GM12878 (cell line): ENCODE data around the gene IFRD2. TPM values are rescaled to one million over a fixed set of nuclear protein-coding genes. Genes with fewer than 3 reads are reported as not detected.

ENCODE experiments used
- ATAC-seq: fragments of 200-7000 bp; cut with Tn5 transposase; 3 replicates; pipeline ENCODE4 v1.9.1; 2020; ENCODE audit warnings: mild to moderate bottlenecking, moderate library complexity
- BruUV-seq: library from RNA; stranded (reverse); fragments of 400-500 nt; replicated peaks from 2 replicates; lab custom pipeline; 2021; lab: Mats Ljungman, UMichigan
- CTCF ChIA-PET: fragments of 300-600 bp; sonication (Branson Sonifier 250); formaldehyde crosslinking; extraction: SDS; loops from one replicate; lab custom pipeline; 2021; ENCODE audit warnings: inconsistent platforms; lab: Yijun Ruan, JAX
- POLR2A ChIA-PET: fragments of 350-600 bp; formaldehyde crosslinking; extraction: SDS; loops from one replicate; lab custom pipeline; 2021; ENCODE audit warnings: inconsistent platforms; lab: Charles Lee
- RAD21 ChIA-PET: fragments of 300-600 bp; sonication (Branson Sonifier 250); formaldehyde crosslinking; loops from one replicate; lab custom pipeline; 2023; ENCODE audit warnings: antibody characterized with exemption; ENCODE audit not compliant: unreplicated experiment; lab: Charles Lee
- SMC1A ChIA-PET: fragments of 300-600 bp; sonication (Branson Sonifier 250); formaldehyde crosslinking; loops from one replicate; lab custom pipeline; 2023; ENCODE audit not compliant: unreplicated experiment, uncharacterized antibody; lab: Charles Lee
- DNase-seq: peaks from one replicate; pipeline ENCODE4 v3.0.0-alpha.2; 2011; ENCODE audit warnings: low read depth, low spot score
- FAIRE-seq: peaks from 3 replicates; lab custom pipeline; 2011; peaks lifted over from hg19 to GRCh38; lab: Jason Lieb, UNC
- H2AFZ ChIP-seq: 2 replicates; pipeline ENCODE4 v1.6.0; 2011; ENCODE audit warnings: low read depth, low read length, control low read depth; ENCODE audit not compliant: control insufficient read depth
- H3K27ac ChIP-seq: 2 replicates; pipeline ENCODE4 v1.5.1; 2011; ENCODE audit warnings: control low read depth; ENCODE audit not compliant: control insufficient read depth, insufficient read depth
- H3K27me3 ChIP-seq, 2 experiments: replicated peaks in 1 of 2; 2 replicates each; pipeline versions ENCODE4 v1.6.0 to v1.6.1; 2011; ENCODE audit warnings: low read length in 1 of 2; ENCODE audit not compliant: control insufficient read depth in 2 of 2, insufficient read depth in 2 of 2
- H3K36me3 ChIP-seq, 2 experiments: 2 replicates each; pipeline ENCODE4 v1.5.1; 2011; ENCODE audit warnings: low read length in 1 of 2; ENCODE audit not compliant: control insufficient read depth in 2 of 2, insufficient read depth in 2 of 2
- H3K4me1 ChIP-seq: 2 replicates; pipeline ENCODE4 v1.6.1; 2011; ENCODE audit warnings: mild to moderate bottlenecking, low read length, moderate library complexity, mixed read lengths; ENCODE audit not compliant: control insufficient read depth, insufficient read depth
- H3K4me2 ChIP-seq: 2 replicates; pipeline ENCODE4 v1.6.0; 2011; ENCODE audit warnings: control low read depth; ENCODE audit not compliant: control insufficient read depth, insufficient read depth
- H3K4me3 ChIP-seq: fragments of 200-600 bp; sonication (generic); 2 replicates; pipeline ENCODE4 v1.5.1; 2016
- H3K79me2 ChIP-seq: 2 replicates; pipeline ENCODE4 v1.6.0; 2011; ENCODE audit warnings: low read length; ENCODE audit not compliant: control insufficient read depth, insufficient read depth
- H3K9ac ChIP-seq: 2 replicates; pipeline ENCODE4 v1.8.0; 2011; ENCODE audit warnings: low read length, control low read depth, mixed read lengths; ENCODE audit not compliant: control insufficient read depth, insufficient read depth
- H3K9me3 ChIP-seq: replicated peaks from 3 replicates; pipeline ENCODE4 v1.5.1; 2011; ENCODE audit warnings: mild to moderate bottlenecking, low read length; ENCODE audit not compliant: control insufficient read depth, insufficient read depth
- H4K20me1 ChIP-seq: 2 replicates; pipeline ENCODE4 v1.6.0; 2011; ENCODE audit not compliant: control insufficient read depth, insufficient read depth
- CEBPZ ChIP-seq: fragments of 150-350 bp; IDR thresholded peaks from 2 replicates; pipeline ENCODE4 v1.6.1; 2016; ENCODE audit warnings: low read depth, low read length
- CHD2 ChIP-seq: IDR thresholded peaks from 2 replicates; pipeline ENCODE4 v1.6.1; 2011; ENCODE audit warnings: low read depth, low read length, improper control_type of control experiment, borderline replicate concordance
- EZH2 ChIP-seq: IDR thresholded peaks from 2 replicates; pipeline ENCODE4 v1.6.1; 2012; ENCODE audit warnings: low read depth, mild to moderate bottlenecking, control low read depth, inconsistent platforms, low read length, borderline replicate concordance; ENCODE audit not compliant: control insufficient read depth
- FOS ChIP-seq: IDR thresholded peaks from 3 replicates; pipeline ENCODE4 v1.6.1; 2011; ENCODE audit warnings: borderline replicate concordance; ENCODE audit not compliant: insufficient read length; ENCODE audit errors: extremely low read depth
- HDGF ChIP-seq: fragments of 450-650 bp; IDR thresholded peaks from 2 replicates; pipeline ENCODE4 v1.6.1; 2016; ENCODE audit warnings: antibody characterized with exemption
- HSF1 ChIP-seq: fragments of 150-350 bp; IDR thresholded peaks from 2 replicates; pipeline ENCODE4 v1.6.1; 2014; ENCODE audit warnings: mild to moderate bottlenecking, low read depth, low read length
- IKZF2 ChIP-seq, 2 experiments: fragments of 450-650 bp; IDR thresholded peaks; 2 replicates each; pipeline ENCODE4 v1.6.1; 2017; ENCODE audit warnings: mild to moderate bottlenecking in 2 of 2, moderate library complexity in 2 of 2
- IRF4 ChIP-seq: IDR thresholded peaks from 2 replicates; pipeline ENCODE4 v1.6.1; 2011; ENCODE audit warnings: low read depth, low read length
- LARP7 ChIP-seq: fragments of 450-650 bp; IDR thresholded peaks from 2 replicates; pipeline ENCODE4 v1.6.1; 2017; ENCODE audit warnings: mild to moderate bottlenecking
- MYB ChIP-seq: fragments of 150-350 bp; IDR thresholded peaks from 2 replicates; pipeline ENCODE4 v1.6.1; 2014; ENCODE audit warnings: mild to moderate bottlenecking, low read depth, low read length, borderline replicate concordance
- MYC ChIP-seq: IDR thresholded peaks from 2 replicates; pipeline ENCODE4 v1.6.1; 2011; ENCODE audit warnings: mild to moderate bottlenecking, low read length, moderate library complexity, inconsistent platforms; ENCODE audit not compliant: insufficient read depth, insufficient replicate concordance, insufficient read length, severe bottlenecking
- NFYA ChIP-seq: IDR thresholded peaks from 2 replicates; pipeline ENCODE4 v1.6.1; 2011; ENCODE audit warnings: low read depth, mild to moderate bottlenecking, low read length, improper control_type of control experiment, borderline replicate concordance
- POLR2AphosphoS2 ChIP-seq: IDR thresholded peaks from 2 replicates; pipeline ENCODE4 v1.6.1; 2011; ENCODE audit warnings: low read depth, mild to moderate bottlenecking, low read length, improper control_type of control experiment, moderate library complexity
- SUZ12 ChIP-seq: fragments of 200-600 bp; sonication (generic); IDR thresholded peaks from one replicate; pipeline ENCODE4 v1.6.1; 2018; ENCODE audit warnings: antibody characterized with exemption, mild to moderate bottlenecking; ENCODE audit not compliant: unreplicated experiment
- ZBED1 ChIP-seq: IDR thresholded peaks from 2 replicates; pipeline ENCODE4 v1.6.1; 2016; ENCODE audit warnings: borderline replicate concordance
- WGBS: methylation state at CpG from one replicate; pipeline ENCODE4 v1.1.6; 2016; ENCODE audit warnings: low lambda C conversion rate; ENCODE audit not compliant: insufficient replicate concordance, insufficient coverage; ENCODE audit errors: missing lambda C conversion rate; 5-methylcytosine and 5-hydroxymethylcytosine counted together
- in situ Hi-C: fragments of 300-500 bp; cut with MboI; formaldehyde crosslinking; loops from 9 replicates; pipeline ENCODE4 v1.14.3; 2018; ENCODE audit warnings: mixed read lengths
- intact Hi-C: fragments of 100-400 bp; cut with micrococcal nuclease; formaldehyde crosslinking; loops from one replicate; pipeline ENCODE4 v1.14.2; 2022; ENCODE audit not compliant: unreplicated experiment
- polyA plus RNA-seq, 11 experiments: library from polyadenylated mRNA; depleted of rRNA in 4 of 11; unstranded in 6 of 11; stranded (reverse) in 5 of 11; fragments of >200 nt; fragmentation: Nextera tagmentation in 4 of 11; fragmentation: Illumina TruSeq in 1 of 11; extraction: Ambion mirVana in 4 of 11; extraction: Trizol in 1 of 11; gene quantifications; 1 replicate in 1 of 11; 2 replicates in 10 of 11; pipeline versions ENCODE4 v1.2.1 to v1.2.3, GENCODE V29; 2011 to 2016; ENCODE audit warnings: inconsistent platforms in 2 of 11, missing spikeins in 2 of 11, low read depth in 1 of 11
- total RNA-seq, 4 experiments: library from RNA; depleted of rRNA in 3 of 4; stranded (reverse); fragments of >200 nt in 3 of 4; fragmentation: Illumina TruSeq in 1 of 4; extraction: Trizol in 1 of 4; gene quantifications; 2 replicates each; pipeline versions ENCODE4 v1.2.1 to v1.2.3, GENCODE V29; 2013 to 2021

IFRD2 gene
- total and polyA plus RNA-seq, 10 of the 15 experiments (the other 5 are each of a cell fraction or from before 2014, with no cell fraction given) = 19.1 to 153 (median 80.3) TPM

- no peak for TF ChIP-seq HSF1
Observed at GRCh38 chr3:50278880-50279224, 13.4 kb downstream of the IFRD2 start, which contains the start of gene LSMEM2 (continued).

GRCh38 chr3:50278123-50278879 lies 13.9 kb downstream of the IFRD2 start:
- no peak; the same call in 2 of the 3 replicates for ATAC-seq
- POLR2A ChIA-PET = interaction anchor here (1.1 kb wide), 1 partner anchor 18 kb away, joined by 4 read pairs; no protein-coding TSS in a partner anchor
- intact Hi-C loops = no loop called here
- TF ChIP-seq FOS (no peak), CHD2 (no peak), MYB (no peak), IKZF2 (IDR thresholded peaks at IDR 0.05) (no peak), IRF4 (no peak), EZH2 (no peak), NFYA (no peak), ZBED1 (no peak), CEBPZ (no peak), POLR2AphosphoS2 (no peak), HDGF (no peak), SUZ12 (no peak), MYC (no peak), LARP7 (no peak), HSF1 (no peak)

More at GRCh38 chr3:50278123-50278879, 13.9 kb downstream of the IFRD2 start:
- FAIRE-seq (no peak), DNase-seq (no peak)
- BruUV-seq = no TSS peak
- no peaks in the 10 kb centered on the region for H3K36me3 ChIP-seq
- WGBS = 26% methylated on average over 4 of the region's 4 CpGs
- no peaks in the 10 kb centered on the region for H3K79me2 ChIP-seq
- H3K9ac ChIP-seq = no peak overlapping the region
- no peaks in the 10 kb centered on the region for H3K9me3 ChIP-seq
- H2AFZ ChIP-seq = no peak overlapping the region
- no peaks in the 10 kb centered on the region for H4K20me1 ChIP-seq
- ChIA-PET SMC1A (interaction anchor here (1.1 kb wide), 1 partner anchor 31 kb away, joined by 3 read pairs; no protein-coding TSS in a partner anchor), RAD21 (interaction anchor here (0.5 to 0.7 kb wide), 2 partner anchors 46 to 463 kb away, joined by 3 read pairs; no protein-coding TSS in a partner anchor), CTCF (interaction anchor here (1.8 to 2.4 kb wide), 2 partner anchors 46 to 87 kb away, joined by 6 to 7 read pairs; partner anchors contain the start of gene GNAT1)
- no peak overlapping the region for H3K4me3 ChIP-seq
- H3K4me1 ChIP-seq = peaks cover under 1% of the 10 kb centered on the region; the same call in 1 of the 2 replicates
- no peak overlapping the region for H3K4me2 ChIP-seq
- in situ Hi-C loops = no loop called here
- H3K27me3 ChIP-seq = peaks cover 7 to 8% of the 10 kb centered on the region in 2 experiments; a peak in 3 of 4 replicates
- H3K27ac ChIP-seq = no peak overlapping the region
